Measurements from ENCODE around the gene ZNF846.
"Not testable (repeated sequence)": the region's sequence is repeated elsewhere in the genome, so short reads cannot be mapped to it uniquely, and the experiment has no call there.

ZNF846 gene

GRCh38 chr19:9782338-9782737, 13.8 kb upstream of the ZNF846 start:
- DNase-seq, result no peak

- DNase-seq, result no peak
Observed at GRCh38 chr19:9757544-9758501, 10.7 kb downstream of the ZNF846 start.

- DNase-seq, result no peak
Observed at GRCh38 chr19:9752701-9753443, 15.7 kb downstream of the ZNF846 start.

- DNase-seq, result no peak
Observed at GRCh38 chr19:9751446-9751845, 17.1 kb downstream of the ZNF846 start.

GRCh38 chr19:9741476-9742171, 26.9 kb downstream of the ZNF846 start:
- no peak for DNase-seq

GRCh38 chr19:9735986-9736385, 32.6 kb downstream of the ZNF846 start:
- no peak for DNase-seq

GRCh38 chr19:9730056-9730455, 38.5 kb downstream of the ZNF846 start:
- DNase-seq, result not testable (repeated sequence)

- no peak for DNase-seq
Observed at GRCh38 chr19:9729162-9729561, 39.4 kb downstream of the ZNF846 start.

- DNase-seq, result no peak
Observed at GRCh38 chr19:9727644-9728043, 40.9 kb downstream of the ZNF846 start.

- DNase-seq, result not testable (repeated sequence)
Observed at GRCh38 chr19:9725508-9726201, 42.9 kb downstream of the ZNF846 start.

GRCh38 chr19:9724157-9724556, 44.4 kb downstream of the ZNF846 start:
- no peak for DNase-seq

- no peak for DNase-seq
Observed at GRCh38 chr19:9721861-9722260, 46.7 kb downstream of the ZNF846 start.

GRCh38 chr19:9720541-9720940, 48.0 kb downstream of the ZNF846 start:
- DNase-seq, result no peak

- DNase-seq, result no peak
Observed at GRCh38 chr19:9711815-9712214, 56.7 kb downstream of the ZNF846 start.

- DNase-seq, result no peak
Observed at GRCh38 chr19:9709305-9709704, 59.2 kb downstream of the ZNF846 start.

- no peak for DNase-seq
Observed at GRCh38 chr19:9705836-9706235, 62.7 kb downstream of the ZNF846 start.

- no peak for DNase-seq
Observed at GRCh38 chr19:9702186-9702585, 66.4 kb downstream of the ZNF846 start.
